HG02678 (cell line): ENCODE measurements around the gene VWA8.
A peak's percentile ranks its signal among the peaks of the same experiment; 100 is the strongest.
"Not testable (repeated sequence)": the region's sequence is repeated elsewhere in the genome, so short reads cannot be mapped to it uniquely, and the experiment has no call there.

Experiments used
- ATAC-seq: cut with Tn5 transposase; IDR thresholded peaks from one replicate; pipeline ENCODE4 v1.9.1; 2021; ENCODE audit warnings: mild to moderate bottlenecking, moderate library complexity; ENCODE audit not compliant: unreplicated experiment

The VWA8 gene

DNA sequence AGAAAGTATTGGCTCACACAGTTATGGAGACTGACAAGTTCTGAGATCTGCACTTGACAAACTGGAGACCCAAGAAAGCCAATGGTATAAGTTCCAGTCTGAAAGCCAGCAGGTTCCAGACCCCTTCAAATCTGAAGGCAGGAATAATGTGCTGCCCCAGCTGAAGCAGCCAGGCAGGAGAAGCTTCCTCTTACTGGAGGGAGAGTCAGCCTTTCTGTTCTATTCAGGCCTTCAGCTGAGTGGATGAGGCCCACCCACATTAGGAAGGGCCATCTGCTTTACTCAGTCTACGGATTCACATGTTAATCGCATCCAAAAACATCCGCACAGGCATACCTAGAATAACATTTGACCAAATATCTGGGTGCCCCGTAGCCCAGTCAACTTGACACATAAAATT, 8.2 kb upstream of the VWA8 start:
- no peak for ATAC-seq

DNA sequence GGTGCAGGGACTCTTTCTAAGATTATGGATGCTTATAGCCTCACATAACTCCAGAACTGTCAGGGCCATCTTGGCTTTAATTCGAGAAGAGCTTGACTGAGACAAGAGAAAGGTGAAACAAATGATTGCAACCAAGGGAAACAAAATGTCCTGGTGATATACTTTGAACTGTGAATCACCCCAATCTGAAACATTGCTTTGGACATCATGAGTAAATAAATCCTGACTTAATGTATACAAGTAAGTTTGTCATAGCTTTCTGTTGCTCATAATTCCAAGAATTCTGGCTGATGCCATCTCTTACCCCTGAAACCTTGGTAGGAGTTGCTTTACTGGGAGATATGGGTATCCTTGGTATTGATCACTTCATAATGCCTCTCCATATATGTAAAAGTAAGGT, 5.8 kb upstream of the VWA8 start:
- ATAC-seq: no peak

DNA sequence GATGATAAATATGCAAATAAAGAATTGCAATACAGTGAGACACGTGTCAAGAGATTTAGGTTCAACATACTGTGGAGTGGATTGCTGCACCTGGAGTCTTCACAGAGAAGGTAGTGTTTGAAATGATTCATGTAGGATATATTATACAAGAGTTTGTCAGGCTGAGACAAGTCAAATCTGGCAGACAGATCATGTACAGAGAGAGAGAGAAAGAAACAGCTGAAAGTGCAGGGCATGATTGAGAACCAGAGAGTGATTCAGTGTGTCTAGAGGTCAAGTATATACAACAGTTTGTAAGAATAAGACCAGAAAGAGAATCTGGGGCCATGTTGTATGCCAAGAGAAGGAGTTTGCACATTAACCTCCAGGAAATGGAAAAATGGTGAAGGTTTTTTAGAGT, 2.1 kb upstream of the VWA8 start:
- ATAC-seq: no peak

DNA sequence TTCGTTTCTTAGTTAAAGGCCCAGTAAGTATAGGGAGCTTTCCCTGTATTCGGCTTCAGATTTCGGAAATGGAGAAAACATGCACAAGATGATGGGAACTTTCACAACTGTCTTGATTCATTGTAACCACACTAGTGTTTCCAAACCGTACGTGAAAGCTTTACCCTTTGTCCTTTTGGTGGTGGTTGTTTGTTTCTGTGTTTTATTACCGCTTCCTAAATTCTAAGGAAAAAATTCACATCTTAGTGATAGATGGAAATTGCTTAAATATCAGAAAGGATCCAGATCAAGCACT, 504 bp upstream of the VWA8 start:
- ATAC-seq: no peak

DNA sequence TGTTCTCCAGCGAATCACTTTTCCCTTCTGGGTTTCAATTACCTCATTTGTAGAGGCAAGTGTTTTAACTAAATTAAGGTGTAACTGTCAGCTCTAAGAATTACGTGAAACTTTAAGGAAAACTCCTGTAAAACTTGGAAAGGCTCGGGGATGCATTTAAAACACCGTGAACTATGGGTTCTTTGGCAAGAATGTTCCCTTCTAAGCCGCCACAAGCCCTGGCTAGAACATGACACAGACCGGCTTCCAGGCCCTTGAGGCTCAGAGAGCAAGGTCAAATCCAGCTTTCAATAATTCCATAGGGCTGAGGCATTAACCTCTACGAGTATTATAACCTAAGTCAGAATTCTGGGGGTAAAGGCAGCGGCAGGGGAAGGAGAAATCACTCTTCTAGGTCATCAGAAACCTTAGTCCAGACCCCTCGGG, 685 bp downstream of the VWA8 start:
- no peak for ATAC-seq

DNA sequence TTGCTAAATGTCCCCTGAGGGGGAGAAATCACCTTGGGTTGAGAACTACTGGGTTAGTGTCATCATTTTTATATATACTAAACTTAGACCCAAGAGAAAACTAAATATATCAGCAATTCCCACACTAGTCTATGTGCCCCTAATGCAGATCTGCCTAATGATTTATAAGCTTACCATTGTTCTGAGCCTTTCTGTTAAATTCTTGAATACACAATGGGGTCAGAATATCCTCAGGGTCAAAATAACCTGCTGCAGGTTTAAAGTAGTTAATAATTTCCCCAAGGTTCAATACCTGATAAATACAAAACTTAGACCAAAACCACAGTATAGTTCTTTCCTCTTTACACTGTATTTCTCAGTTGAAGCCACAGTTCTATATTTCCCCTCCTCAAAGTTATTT, 4.6 kb downstream of the VWA8 start:
- ATAC-seq: no peak

DNA sequence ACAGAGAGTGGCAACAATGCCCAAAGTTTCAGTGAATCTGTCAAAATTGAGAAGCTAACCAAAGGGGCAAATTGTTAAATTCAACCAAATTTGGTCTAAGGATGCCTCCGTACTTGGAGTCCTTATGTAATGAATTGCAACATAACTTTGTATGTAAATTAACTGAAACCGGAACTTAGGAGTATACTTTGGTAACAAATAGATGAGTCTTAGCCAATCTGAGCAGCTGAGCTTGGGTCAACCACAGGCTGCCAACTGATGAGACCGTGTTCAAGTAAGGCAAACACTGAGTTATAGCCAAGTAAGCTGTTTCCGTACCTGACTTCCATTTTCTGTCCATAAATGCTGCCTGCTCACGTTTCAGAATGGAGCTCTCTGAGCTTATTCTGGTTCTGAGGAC, 5.3 kb downstream of the VWA8 start:
- ATAC-seq: no peak

DNA sequence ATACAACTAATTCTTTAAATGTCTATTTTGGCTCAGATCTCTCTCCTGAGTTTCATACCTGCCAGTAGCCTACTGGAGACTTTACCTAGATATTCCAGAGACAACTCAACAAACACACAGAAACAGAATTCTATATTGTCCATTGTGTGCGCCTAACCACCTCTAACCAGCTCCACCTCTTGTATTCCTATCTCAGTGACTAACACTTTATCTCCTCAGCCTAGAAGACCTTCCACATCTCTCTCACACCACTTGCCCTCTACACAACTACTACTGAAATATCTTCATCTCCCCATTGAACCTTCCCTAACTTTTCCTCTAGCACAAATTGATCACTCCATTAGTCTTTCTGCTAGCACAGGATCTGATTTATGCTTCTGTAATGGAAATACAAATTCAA, 6.7 kb downstream of the VWA8 start:
- no peak for ATAC-seq

DNA sequence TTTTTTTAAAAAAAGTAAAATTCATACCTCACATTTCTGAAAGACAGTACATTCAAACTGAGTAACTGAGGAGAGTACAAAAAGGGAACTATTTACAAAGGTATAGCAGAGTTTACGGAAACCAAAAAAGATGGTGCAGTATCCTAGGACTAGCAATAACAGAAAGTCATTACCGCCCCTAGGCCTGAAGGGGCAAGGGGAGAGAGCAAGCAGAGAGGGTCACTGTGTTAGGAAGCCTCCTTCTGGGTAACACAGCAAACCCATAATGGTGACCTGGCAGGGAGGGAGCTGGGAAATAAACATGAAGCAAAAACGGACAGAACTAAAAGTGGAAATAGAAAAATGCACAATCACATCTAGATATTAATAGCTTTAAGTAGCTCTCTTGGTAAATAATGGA, 8.2 kb downstream of the VWA8 start:
- no peak for ATAC-seq

DNA sequence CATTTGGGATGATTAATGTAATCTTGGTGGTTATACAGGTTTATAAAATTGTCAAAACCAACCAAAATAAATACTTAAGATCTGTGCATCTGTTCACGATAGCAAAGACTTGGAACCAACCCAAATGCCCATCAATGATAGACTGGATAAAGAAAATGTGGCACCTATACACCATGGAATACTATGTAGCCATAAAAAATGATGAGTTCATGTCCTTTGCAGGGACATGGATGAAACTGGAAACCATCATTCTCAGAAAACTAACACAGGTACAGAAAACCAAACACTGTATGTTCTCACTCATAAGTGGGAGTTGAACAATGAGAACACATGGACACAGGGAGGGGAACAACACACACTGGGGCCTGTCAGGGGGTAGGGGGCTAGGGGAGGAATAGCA, 11.8 kb downstream of the VWA8 start:
- ATAC-seq: not testable (repeated sequence)

DNA sequence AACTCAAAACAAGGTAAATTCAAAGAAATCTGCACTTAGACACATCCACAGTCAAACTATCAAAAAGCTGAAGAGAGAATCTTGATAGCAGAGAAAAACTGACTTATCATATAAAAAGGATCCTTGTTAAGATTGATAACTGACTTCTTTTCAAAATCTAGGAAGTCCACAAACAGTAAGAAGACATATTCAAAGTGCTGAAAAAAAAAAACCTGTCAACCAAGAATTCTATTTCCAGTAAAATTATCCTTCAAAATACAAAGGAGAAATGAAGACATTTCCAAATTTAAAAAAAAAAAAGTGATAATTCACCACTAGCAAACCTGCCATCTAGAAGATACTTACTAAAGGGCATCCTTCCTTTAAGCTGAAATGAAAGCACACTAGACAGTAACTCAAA, 15.0 kb downstream of the VWA8 start:
- no peak for ATAC-seq

DNA sequence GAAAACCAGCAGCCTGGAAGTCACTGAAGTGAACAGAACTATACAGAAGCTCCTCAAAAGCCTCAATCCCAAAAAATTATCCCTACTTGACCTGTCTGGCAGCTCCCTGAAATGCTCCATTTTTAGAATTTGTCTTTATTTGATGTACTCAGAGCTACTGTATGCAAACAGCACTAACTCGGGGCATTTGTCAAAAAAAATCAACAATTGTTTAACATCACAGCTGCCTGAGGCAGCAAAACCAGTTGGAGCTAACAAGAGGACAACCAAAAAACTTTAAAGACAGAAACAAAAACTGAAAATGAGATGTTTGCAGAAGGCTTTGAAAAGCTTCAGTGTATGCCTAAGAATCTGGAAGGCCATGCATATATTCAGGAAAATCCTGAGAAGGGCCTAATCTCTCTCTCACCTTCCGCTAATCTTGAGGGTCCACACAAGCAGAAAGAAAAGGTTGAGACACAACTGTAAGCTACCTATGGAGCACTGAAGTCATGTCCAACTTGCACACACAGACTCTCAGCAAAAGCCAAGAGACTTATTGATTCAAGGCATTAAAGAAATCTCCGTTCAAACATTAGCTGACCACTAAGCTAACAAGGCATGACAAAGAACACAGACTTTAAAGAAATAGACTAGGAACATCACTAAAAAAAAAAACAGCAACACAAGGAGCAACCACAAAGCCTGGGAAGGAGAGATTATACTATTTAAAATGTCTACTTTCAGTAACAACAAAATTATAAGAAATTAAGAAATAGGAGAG, 16.1 kb downstream of the VWA8 start:
- no peak for ATAC-seq

DNA sequence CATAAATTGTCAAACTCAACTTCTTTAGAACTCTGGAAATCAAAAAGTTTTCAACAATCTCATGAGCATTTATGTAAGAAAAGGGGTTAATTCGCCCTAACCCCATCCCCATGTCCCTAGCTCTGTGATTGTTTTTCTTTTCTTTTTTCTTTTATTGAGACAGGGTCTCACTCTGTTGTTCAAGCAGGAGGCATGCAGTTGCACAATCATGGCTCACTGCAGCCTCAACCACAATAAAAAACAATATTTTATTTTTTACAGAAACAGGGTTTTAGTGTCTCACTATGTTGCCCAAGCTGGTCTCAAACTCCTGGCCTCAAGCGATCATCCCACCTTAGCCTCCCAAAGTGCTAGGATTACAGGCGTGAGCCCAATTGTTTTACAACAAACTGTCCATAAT, 16.7 kb downstream of the VWA8 start:
- ATAC-seq: no peak

DNA sequence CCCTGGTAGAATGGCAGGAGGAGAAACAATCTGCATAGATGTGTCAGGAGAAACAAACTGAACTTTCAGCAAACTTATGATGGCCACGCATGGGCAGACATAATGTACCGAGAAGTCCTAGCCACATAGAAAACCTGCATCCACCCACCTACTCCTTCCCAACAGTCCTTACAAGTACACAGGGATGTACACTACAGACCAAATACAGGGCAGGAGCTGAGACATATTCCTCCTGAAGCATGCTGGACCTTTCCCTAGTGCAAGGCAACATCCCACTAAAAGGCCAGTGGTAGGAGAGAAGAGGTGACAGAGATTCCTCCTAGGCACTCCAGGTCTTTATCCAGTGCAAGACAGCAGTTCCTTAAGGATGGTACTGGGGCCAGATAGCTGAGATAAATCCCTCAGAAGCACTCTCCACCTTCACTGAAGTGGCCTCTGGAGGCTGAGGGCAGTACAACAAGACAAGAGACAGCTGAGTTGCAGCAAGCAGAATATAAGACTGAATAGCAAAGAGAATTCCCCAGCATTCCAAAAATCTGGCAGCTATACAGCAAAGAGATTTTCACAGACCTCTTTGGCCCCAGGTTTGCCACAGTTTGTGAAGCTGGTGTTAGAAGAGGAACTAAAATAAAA, 18.3 kb downstream of the VWA8 start:
- ATAC-seq: peak; percentile 42

DNA sequence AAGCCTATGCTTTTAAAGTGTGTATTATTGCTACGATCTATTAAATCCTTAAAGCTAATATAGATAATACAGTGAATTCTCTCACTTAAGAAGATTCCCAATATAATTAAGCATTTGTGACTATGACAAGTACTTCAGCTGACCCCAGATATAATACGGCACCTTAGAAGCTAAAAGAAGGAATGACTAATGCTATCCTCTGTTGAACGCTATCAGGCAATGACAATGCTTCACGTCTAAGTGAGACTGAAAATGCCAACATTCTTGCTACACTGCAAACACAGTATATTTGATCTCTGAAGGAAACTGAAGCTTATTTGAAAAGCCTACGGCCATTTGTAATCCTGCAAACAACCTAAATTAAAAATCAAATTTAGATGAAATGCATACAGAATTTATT, 19.7 kb downstream of the VWA8 start:
- ATAC-seq: no peak

DNA sequence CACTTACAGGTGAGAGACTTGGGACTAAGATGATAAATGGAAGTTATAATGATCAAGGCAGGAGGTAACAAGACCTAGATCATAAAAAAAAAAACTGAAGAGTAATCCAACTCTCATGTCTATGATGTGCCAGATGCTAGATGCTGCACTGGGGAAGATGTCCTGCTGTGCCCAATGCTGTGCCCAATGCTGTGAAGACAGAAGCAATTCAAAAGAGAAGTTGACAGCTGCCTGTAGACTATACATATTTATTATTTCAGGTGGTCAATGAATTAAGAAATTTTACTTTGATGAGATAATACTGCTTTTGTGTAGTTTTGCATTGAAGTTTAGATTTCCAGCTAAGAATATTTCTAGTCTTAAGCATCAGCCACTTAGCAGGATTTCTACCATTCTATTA, 21.5 kb downstream of the VWA8 start:
- no peak for ATAC-seq

DNA sequence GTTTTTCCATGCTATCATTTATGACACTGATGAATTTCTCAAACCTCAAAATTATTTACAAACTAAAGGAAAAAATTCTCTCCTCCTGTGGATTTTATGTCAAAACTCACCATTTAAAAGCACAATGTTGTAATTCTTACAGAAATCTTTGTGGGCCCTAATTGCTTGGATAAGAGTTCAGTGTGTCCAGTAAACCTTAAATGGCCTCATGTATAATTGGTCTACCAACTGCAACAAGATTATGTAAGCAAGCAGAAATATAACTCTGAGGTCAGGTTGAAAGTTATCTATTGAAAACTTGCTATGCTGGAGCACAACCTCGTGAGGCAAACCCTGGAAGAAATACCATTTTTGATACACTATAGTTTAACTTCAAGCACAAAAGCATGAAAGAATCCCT, 22.0 kb downstream of the VWA8 start:
- no peak for ATAC-seq

DNA sequence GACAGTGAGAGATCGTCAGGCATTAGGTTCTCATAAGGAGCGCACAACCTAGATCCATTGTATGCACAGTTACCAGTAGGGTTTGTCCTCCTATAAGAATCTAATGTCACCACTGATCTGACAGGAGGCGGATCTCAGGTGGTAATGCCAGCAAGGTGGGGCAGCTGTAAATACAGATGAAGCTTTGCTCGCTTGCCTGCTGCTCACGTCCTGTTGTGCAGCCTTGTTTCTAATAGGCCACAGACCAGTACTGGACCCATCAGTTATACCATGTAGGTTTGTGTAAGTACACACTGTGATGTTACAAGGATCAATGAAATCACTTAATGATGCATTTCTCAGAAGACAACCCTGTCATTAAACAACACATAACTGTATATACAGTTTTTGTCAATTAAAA, 23.5 kb downstream of the VWA8 start:
- ATAC-seq: no peak

DNA sequence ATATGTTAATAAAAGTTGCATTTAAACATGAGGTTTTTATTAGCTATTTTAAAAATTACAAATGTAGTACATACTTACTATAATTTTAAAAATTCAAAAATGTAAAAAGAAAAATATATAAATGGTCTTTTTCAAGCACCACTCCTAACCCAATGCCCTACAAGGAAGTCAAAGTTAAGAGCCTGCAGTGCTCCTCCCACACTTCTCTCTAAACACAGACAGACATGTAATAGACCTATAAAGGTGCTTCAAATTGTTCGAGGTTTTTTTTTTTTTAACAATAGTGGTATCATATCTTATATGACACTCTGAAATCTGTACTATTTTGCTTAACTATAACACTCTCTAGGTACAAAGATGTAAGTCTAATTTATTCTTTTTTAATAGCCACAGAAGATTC, 25.4 kb downstream of the VWA8 start:
- ATAC-seq: no peak

DNA sequence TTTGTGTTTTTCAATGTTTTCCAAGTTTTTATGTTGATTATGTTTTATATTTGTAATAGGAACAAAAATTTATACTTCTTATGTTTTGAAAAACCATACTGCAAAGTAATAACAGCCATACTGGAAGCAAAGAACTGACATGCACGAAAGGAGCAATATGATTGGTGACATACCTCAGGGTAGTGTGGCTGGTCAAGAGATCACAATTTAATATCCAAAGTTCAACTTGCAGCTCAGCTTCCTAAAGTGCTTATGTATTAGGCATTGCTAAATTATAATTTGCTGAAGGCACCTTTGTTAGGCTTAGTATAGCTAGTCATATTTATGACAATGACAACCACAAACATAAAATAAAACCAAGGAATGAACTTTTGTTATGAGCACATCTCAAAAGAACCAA, 25.9 kb downstream of the VWA8 start:
- no peak for ATAC-seq

DNA sequence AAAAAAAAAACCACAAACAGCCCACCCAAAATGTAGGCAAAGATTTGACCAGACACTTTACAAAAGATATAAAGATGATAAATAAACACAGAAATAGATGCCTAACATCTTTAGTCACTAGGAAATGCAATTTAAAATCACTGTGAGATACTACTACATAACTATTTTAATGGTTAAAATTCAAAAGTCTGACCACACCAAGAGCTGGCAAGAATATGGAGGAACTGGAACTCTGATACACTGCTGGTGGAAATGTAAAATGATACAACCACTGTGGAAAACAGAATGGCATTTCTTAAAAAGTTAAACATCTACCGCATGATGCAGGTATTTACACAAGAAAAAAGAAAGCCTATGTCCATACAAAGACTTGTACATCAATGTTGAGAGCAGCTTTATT, 26.8 kb downstream of the VWA8 start:
- no peak for ATAC-seq

DNA sequence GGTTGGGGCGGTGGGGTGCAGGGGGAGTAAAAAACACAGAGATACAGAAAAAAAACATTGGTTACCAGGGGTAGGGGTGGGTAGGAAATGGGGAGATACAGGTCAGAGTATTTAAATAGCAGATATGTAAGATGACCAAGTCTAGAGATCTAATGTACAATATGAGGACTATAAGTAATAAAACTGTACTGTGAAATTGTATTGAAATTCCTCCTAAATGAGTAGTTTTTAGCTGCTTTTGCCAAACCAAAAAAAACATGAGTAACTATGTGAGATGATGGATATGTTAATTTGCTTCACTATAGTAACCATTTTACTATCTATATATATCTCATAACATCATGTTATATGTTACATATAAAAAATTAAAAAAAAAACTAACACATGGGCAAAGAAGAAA, 29.6 kb downstream of the VWA8 start:
- ATAC-seq: no peak

DNA sequence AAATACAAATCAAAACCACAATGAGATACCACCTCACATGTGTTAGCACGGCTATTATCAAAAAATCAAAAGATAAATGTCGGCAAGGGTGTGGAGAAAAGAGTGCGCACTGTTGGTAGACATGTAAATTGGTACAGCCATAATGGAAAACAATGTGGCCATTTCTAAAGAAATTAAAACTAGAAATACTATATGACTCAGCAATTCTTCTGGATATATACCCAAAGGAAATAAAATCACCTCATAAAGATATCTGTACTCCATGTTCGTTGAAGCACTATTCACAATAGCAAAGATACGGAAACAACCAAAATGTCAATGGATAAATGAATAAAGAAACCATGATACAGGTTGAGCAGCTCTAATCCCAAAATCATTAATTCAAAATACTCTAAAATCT, 30.8 kb downstream of the VWA8 start:
- no peak for ATAC-seq
